NCI-H2227 (cell line): ENCODE results near the gene ADAMTSL1.
A peak's percentile ranks its signal among the peaks of the same experiment; 100 is the strongest.

Experiments
- DNase-seq: peaks from one replicate; lab custom pipeline; 2025; ENCODE audit not compliant: unreplicated experiment; lab: John Stamatoyannopoulos, UW

ADAMTSL1 gene

GRCh38 chr9:18893046-18893445 is 419.1 kb downstream of the ADAMTSL1 start:
- no peak for DNase-seq

GRCh38 chr9:18893491-18893890 is 419.5 kb downstream of the ADAMTSL1 start:
- DNase-seq: no peak

- DNase-seq: no peak
Observed at GRCh38 chr9:18896004-18896403, 422.1 kb downstream of the ADAMTSL1 start.

GRCh38 chr9:18896531-18897179 is 422.7 kb downstream of the ADAMTSL1 start:
- no peak for DNase-seq

GRCh38 chr9:18903450-18903849 is 429.5 kb downstream of the ADAMTSL1 start:
- no peak for DNase-seq

- no peak for DNase-seq
Observed at GRCh38 chr9:18905028-18905882, 431.3 kb downstream of the ADAMTSL1 start.

GRCh38 chr9:18905883-18906629 is 432.1 kb downstream of the ADAMTSL1 start:
- DNase-seq: no peak

GRCh38 chr9:18906656-18907395 is 432.9 kb downstream of the ADAMTSL1 start:
- no peak for DNase-seq

- no peak for DNase-seq
Observed at GRCh38 chr9:18907927-18908625, 434.1 kb downstream of the ADAMTSL1 start.

- no peak for DNase-seq
Observed at GRCh38 chr9:18909140-18910018, 435.4 kb downstream of the ADAMTSL1 start.

GRCh38 chr9:18910435-18910834 is 436.5 kb downstream of the ADAMTSL1 start:
- no peak for DNase-seq

GRCh38 chr9:18910916-18911315 is 437.0 kb downstream of the ADAMTSL1 start:
- DNase-seq: peak; percentile 27

GRCh38 chr9:18911714-18912342 is 437.9 kb downstream of the ADAMTSL1 start:
- DNase-seq: no peak

GRCh38 chr9:18920141-18921084 is 446.5 kb downstream of the ADAMTSL1 start:
- DNase-seq: no peak

- no peak for DNase-seq
Observed at GRCh38 chr9:18921366-18922075, 447.6 kb downstream of the ADAMTSL1 start.

GRCh38 chr9:18922161-18922885 is 448.4 kb downstream of the ADAMTSL1 start:
- no peak for DNase-seq

GRCh38 chr9:18923167-18923566 is 449.2 kb downstream of the ADAMTSL1 start:
- DNase-seq: no peak
